Cardiac muscle cell (in vitro differentiated cells and primary cell): ENCODE measurements around the gene GNPTG. TPM values are rescaled to one million over a fixed set of nuclear protein-coding genes. Genes with fewer than 3 reads are reported as not detected.

Experiments used
- DNase-seq, 2 donors: peaks; one replicate each; pipeline versions ENCODE4 v3.0.0 to v3.0.0-alpha.2; 2010 to 2017; ENCODE audit warnings: low read depth in 1 of 2, low spot score in 1 of 2
- H3K27ac ChIP-seq: fragments of 200-600 bp; sonication (generic); 2 replicates; pipeline ENCODE4 v1.5.1; 2016
- H3K27me3 ChIP-seq: fragments of 200-600 bp; sonication (generic); 2 replicates; pipeline ENCODE4 v1.6.0; 2016; ENCODE audit warnings: control low read depth
- H3K36me3 ChIP-seq: fragments of 200-600 bp; sonication (generic); 2 replicates; pipeline ENCODE4 v1.5.1; 2016; ENCODE audit warnings: control low read depth
- H3K4me1 ChIP-seq: fragments of 200-600 bp; sonication (generic); 2 replicates; pipeline ENCODE4 v1.8.1; 2017; ENCODE audit warnings: low read depth, mild to moderate bottlenecking, mixed run types
- H3K4me3 ChIP-seq: fragments of 200-600 bp; sonication (generic); 2 replicates; pipeline ENCODE4 v1.5.1; 2016; ENCODE audit warnings: mild to moderate bottlenecking
- H3K9me3 ChIP-seq: fragments of 200-600 bp; sonication (generic); 2 replicates; pipeline ENCODE4 v1.5.1; 2017; ENCODE audit warnings: low read depth, mild to moderate bottlenecking, control low read depth
- CTCF ChIP-seq: IDR thresholded peaks from 2 replicates; pipeline ENCODE4 v1.5.1; 2012; ENCODE audit warnings: low read depth, mild to moderate bottlenecking, low read length
- polyA plus RNA-seq: library from polyadenylated mRNA; unstranded; fragments of >200 nt; fragmentation: Nextera tagmentation; extraction: Ambion mirVana; gene quantifications from 2 replicates; pipeline ENCODE4 v1.2.1, GENCODE V29; 2016
- total RNA-seq: library from RNA; depleted of rRNA; stranded (reverse); fragments of >200 nt; gene quantifications from 2 replicates; pipeline ENCODE4 v1.2.3, GENCODE V29; 2016

GNPTG gene
- total and polyA plus RNA-seq, 2 experiments from 2014 or later, result 57.0 to 60.3 TPM

- no peak overlapping the region for H3K4me3 ChIP-seq
- no peak overlapping the region for H3K27ac ChIP-seq
- peaks cover 3% of the 10 kb centered on the region for H3K27me3 ChIP-seq
- H3K36me3 ChIP-seq, result no peaks in the 10 kb centered on the region
- TF ChIP-seq CTCF, result no peak
- no peaks in the 10 kb centered on the region for H3K9me3 ChIP-seq
- no peak for DNase-seq
- H3K4me1 ChIP-seq, result no peaks in the 10 kb centered on the region
These were observed 30.1 kb downstream of the GNPTG start for GRCh38 chr16:1381612-1382406.

GRCh38 chr16:1383556-1383955 lies 31.8 kb downstream of the GNPTG start:
- H3K27ac ChIP-seq, result no peak overlapping the region
- no peak for TF ChIP-seq CTCF
- H3K36me3 ChIP-seq, result no peaks in the 10 kb centered on the region
- no peaks in the 10 kb centered on the region for H3K4me1 ChIP-seq
- no peaks in the 10 kb centered on the region for H3K9me3 ChIP-seq
- H3K4me3 ChIP-seq, result no peak overlapping the region
- DNase-seq, result no peak
- no peaks in the 10 kb centered on the region for H3K27me3 ChIP-seq

GRCh38 chr16:1385232-1385631 lies 33.5 kb downstream of the GNPTG start:
- no peak for DNase-seq
- no peaks in the 10 kb centered on the region for H3K27me3 ChIP-seq
- H3K9me3 ChIP-seq, result no peaks in the 10 kb centered on the region
- no peak overlapping the region for H3K4me3 ChIP-seq
- H3K27ac ChIP-seq, result no peak overlapping the region
- no peak for TF ChIP-seq CTCF
- no peaks in the 10 kb centered on the region for H3K4me1 ChIP-seq
- peaks cover 3% of the 10 kb centered on the region for H3K36me3 ChIP-seq

- no peak overlapping the region for H3K4me3 ChIP-seq
- no peaks in the 10 kb centered on the region for H3K4me1 ChIP-seq
- H3K36me3 ChIP-seq, result peaks cover 8% of the 10 kb centered on the region
- no peaks in the 10 kb centered on the region for H3K27me3 ChIP-seq
- no peak overlapping the region for H3K27ac ChIP-seq
- no peaks in the 10 kb centered on the region for H3K9me3 ChIP-seq
- DNase-seq, result no peak
- no peak for TF ChIP-seq CTCF
These were observed 35.6 kb downstream of the GNPTG start for GRCh38 chr16:1387331-1387730.

GRCh38 chr16:1389762-1390161 lies 38.0 kb downstream of the GNPTG start:
- H3K27ac ChIP-seq, result no peak overlapping the region

More at GRCh38 chr16:1389762-1390161, 38.0 kb downstream of the GNPTG start:
- no peak for DNase-seq
- H3K9me3 ChIP-seq, result no peaks in the 10 kb centered on the region
- peaks cover 8% of the 10 kb centered on the region for H3K36me3 ChIP-seq
- H3K27me3 ChIP-seq, result no peaks in the 10 kb centered on the region
- no peak overlapping the region for H3K4me3 ChIP-seq
- no peaks in the 10 kb centered on the region for H3K4me1 ChIP-seq
- no peak for TF ChIP-seq CTCF
